Neuronal stem cell (in vitro differentiated cells): ENCODE data around the gene CELF1.

Experiments used
- DNase-seq: peaks from one replicate; pipeline ENCODE4 v3.0.0-alpha.2; 2013; ENCODE audit warnings: low spot score
- H2AFZ ChIP-seq: one replicate; pipeline ENCODE4 v1.6.1; 2013; ENCODE audit warnings: mild to moderate bottlenecking, low read length, inconsistent platforms
- H2AK5ac ChIP-seq: 2 replicates; pipeline ENCODE4 v1.6.1; 2013; ENCODE audit warnings: low read depth, mild to moderate bottlenecking, inconsistent platforms, low read length, moderate library complexity, mixed read lengths
- H2BK120ac ChIP-seq: 2 replicates; pipeline ENCODE4 v1.6.1; 2013; ENCODE audit warnings: low read depth, mild to moderate bottlenecking, inconsistent platforms, low read length, moderate library complexity, mixed read lengths
- H2BK12ac ChIP-seq: one replicate; pipeline ENCODE4 v1.6.1; 2013; ENCODE audit warnings: low read length, inconsistent platforms
- H2BK15ac ChIP-seq: 2 replicates; pipeline ENCODE4 v1.6.1; 2013; ENCODE audit warnings: mild to moderate bottlenecking, low read length, inconsistent platforms, mixed read lengths
- H2BK5ac ChIP-seq: one replicate; pipeline ENCODE4 v1.6.1; 2013; ENCODE audit warnings: inconsistent platforms, mild to moderate bottlenecking, low read length, moderate library complexity
- H3K14ac ChIP-seq: one replicate; pipeline ENCODE4 v1.6.1; 2013; ENCODE audit warnings: low read length, inconsistent platforms
- H3K18ac ChIP-seq: 2 replicates; pipeline ENCODE4 v1.6.1; 2013; ENCODE audit warnings: low read length, inconsistent platforms
- H3K23ac ChIP-seq: 2 replicates; pipeline ENCODE4 v1.6.1; 2013; ENCODE audit warnings: low read depth, mild to moderate bottlenecking, mixed read lengths, low read length, inconsistent platforms; ENCODE audit not compliant: poor library complexity
- H3K27ac ChIP-seq: replicated peaks from 3 replicates; pipeline ENCODE4 v1.5.1; 2013; ENCODE audit warnings: low read length, inconsistent platforms
- H3K27me3 ChIP-seq, 3 experiments: 2 replicates each; pipeline ENCODE4 v1.6.1; 2013; ENCODE audit warnings: low read length in 3 of 3, mild to moderate bottlenecking in 2 of 3, inconsistent platforms in 1 of 3, low read depth in 1 of 3, mixed read lengths in 1 of 3, moderate library complexity in 1 of 3; ENCODE audit not compliant: control insufficient read depth in 3 of 3, insufficient read depth in 3 of 3
- H3K36me3 ChIP-seq, 2 donors: replicated peaks in 1 of 2; 2 replicates each; pipeline ENCODE4 v1.6.1; 2013; ENCODE audit warnings: low read length in 2 of 2; ENCODE audit not compliant: control insufficient read depth in 2 of 2, insufficient read depth in 2 of 2
- H3K4ac ChIP-seq: 2 replicates; pipeline ENCODE4 v1.6.1; 2013; ENCODE audit warnings: inconsistent platforms, mild to moderate bottlenecking, low read length, moderate library complexity
- H3K4me1 ChIP-seq, 2 donors: 1 replicate in 1 of 2; 2 replicates in 1 of 2; pipeline ENCODE4 v1.6.1; 2013; ENCODE audit warnings: low read length in 2 of 2, low read depth in 1 of 2; ENCODE audit not compliant: control insufficient read depth in 2 of 2, insufficient read depth in 1 of 2
- H3K4me2 ChIP-seq: one replicate; pipeline ENCODE4 v1.6.1; 2013; ENCODE audit warnings: mild to moderate bottlenecking, low read length, inconsistent platforms; ENCODE audit not compliant: insufficient read depth, poor library complexity, severe bottlenecking
- H3K4me3 ChIP-seq, 2 donors: 2 replicates each; pipeline ENCODE4 v1.5.1; 2013; ENCODE audit warnings: low read length in 2 of 2, mild to moderate bottlenecking in 2 of 2, inconsistent platforms in 1 of 2, moderate library complexity in 1 of 2
- H3K79me1 ChIP-seq: one replicate; pipeline ENCODE4 v1.6.1; 2013; ENCODE audit warnings: low read depth, mild to moderate bottlenecking, inconsistent platforms, low read length, moderate library complexity
- H3K9ac ChIP-seq: one replicate; pipeline ENCODE4 v1.6.1; 2013; ENCODE audit warnings: mild to moderate bottlenecking, low read depth, low read length, inconsistent platforms; ENCODE audit not compliant: poor library complexity
- H3K9me3 ChIP-seq, 2 donors: replicated peaks in 1 of 2; 2 replicates each; pipeline versions ENCODE3 to v1.6.1; 2013; ENCODE audit warnings: low read length in 2 of 2, mild to moderate bottlenecking in 2 of 2, inconsistent platforms in 1 of 2, low read depth in 1 of 2, mixed read lengths in 1 of 2, moderate library complexity in 1 of 2; ENCODE audit not compliant: control insufficient read depth in 2 of 2, insufficient read depth in 1 of 2
- H4K8ac ChIP-seq: one replicate; pipeline ENCODE4 v1.6.1; 2013; ENCODE audit warnings: low read depth, mild to moderate bottlenecking, inconsistent platforms, low read length, moderate library complexity
- H4K91ac ChIP-seq: one replicate; pipeline ENCODE4 v1.6.1; 2013; ENCODE audit warnings: low read length, low read depth, mild to moderate bottlenecking, inconsistent platforms; ENCODE audit not compliant: poor library complexity
- WGBS, 2 donors: extraction: QIAGEN DNeasy Blood & Tissue Kit; methylation state at CpG; one replicate each; pipeline ENCODE4 v1.1.7; 2013; ENCODE audit warnings: missing lambda C conversion rate in 2 of 2, mixed read lengths in 1 of 2; ENCODE audit not compliant: insufficient read length in 2 of 2, insufficient replicate concordance in 1 of 2; ENCODE audit errors: extremely low coverage in 2 of 2; 5-methylcytosine and 5-hydroxymethylcytosine counted together

CELF1 gene

GRCh38 chr11:47593934-47594855 is 41.3 kb upstream of the CELF1 start, which contains the start of gene C1QTNF4:
Gene C1QTNF4, minus strand, starts transcription at chr11:47594411. Its CDS starts 3,601 bp downstream, at chr11:47590810.
- H2BK15ac ChIP-seq, result peak within 1 kb of the TSS; percentile 67
- peak; percentile 31 for DNase-seq
- H4K8ac ChIP-seq, result no peak within 1 kb of the TSS
- peaks cover 2% of the 10 kb centered on the region for H3K79me1 ChIP-seq
- peaks cover 10 to 24% of the 10 kb centered on the region in 2 donors for H3K4me1 ChIP-seq
- H3K4me2 ChIP-seq, result peak within 1 kb of the TSS; percentile 97
- H2BK5ac ChIP-seq, result no peak within 1 kb of the TSS
- peak within 1 kb of the TSS; percentile 41 for H2BK12ac ChIP-seq
- peaks cover 0 to 21% (median 3%) of the 10 kb centered on the region in 3 experiments for H3K27me3 ChIP-seq
- H3K4me3 ChIP-seq, result peak within 1 kb of the TSS; percentile 57 to 81
- H3K14ac ChIP-seq, result peak within 1 kb of the TSS; percentile 38
- H2BK120ac ChIP-seq, result peak within 1 kb of the TSS; percentile 56
- H3K27ac ChIP-seq, result no peak within 1 kb of the TSS
- H2AK5ac ChIP-seq, result peak within 1 kb of the TSS; percentile 59
- H3K4ac ChIP-seq, result no peak within 1 kb of the TSS
- peak within 1 kb of the TSS; percentile 80 for H3K23ac ChIP-seq
- no peaks in the 10 kb centered on the region for H3K36me3 ChIP-seq
- H2AFZ ChIP-seq, result peak within 1 kb of the TSS; percentile 95
- peak within 1 kb of the TSS; percentile 92 for H3K9ac ChIP-seq
- no peaks in the 10 kb centered on the region for H3K9me3 ChIP-seq
- H4K91ac ChIP-seq, result no peak within 1 kb of the TSS
- WGBS, 2 donors, result no CpG with 5 or more reads among the region's 48 CpGs
- H3K18ac ChIP-seq, result peak within 1 kb of the TSS; percentile 98

GRCh38 chr11:47593492-47593933 is 40.6 kb upstream of the CELF1 start:
- H3K79me1 ChIP-seq, result peaks cover 2% of the 10 kb centered on the region
- H2AFZ ChIP-seq, result peak overlapping the region; percentile 95
- H3K27ac ChIP-seq, result no peak overlapping the region
- peak overlapping the region; percentile 67 for H2BK15ac ChIP-seq
- H3K4me3 ChIP-seq, result peak overlapping the region; percentile 57 to 81
- peak overlapping the region; percentile 25 for H3K14ac ChIP-seq
- no peak overlapping the region for H3K23ac ChIP-seq
- no peak overlapping the region for H2BK5ac ChIP-seq
- H3K27me3 ChIP-seq, result peaks cover 0 to 21% (median 3%) of the 10 kb centered on the region in 3 experiments
- H2AK5ac ChIP-seq, result no peak overlapping the region
- no peak overlapping the region for H2BK120ac ChIP-seq
- H3K9ac ChIP-seq, result peak overlapping the region; percentile 68
- H3K4me1 ChIP-seq, result peaks cover 10 to 24% of the 10 kb centered on the region in 2 donors
- no peaks in the 10 kb centered on the region for H3K9me3 ChIP-seq
- no peak for DNase-seq
- no peak overlapping the region for H3K4ac ChIP-seq
- H3K36me3 ChIP-seq, result no peaks in the 10 kb centered on the region
- peak overlapping the region; percentile 97 for H3K4me2 ChIP-seq
- no CpG with 5 or more reads among the region's 6 CpGs for WGBS, 2 donors
- H4K91ac ChIP-seq, result no peak overlapping the region
- H2BK12ac ChIP-seq, result no peak overlapping the region
- peak overlapping the region; percentile 98 for H3K18ac ChIP-seq
- no peak overlapping the region for H4K8ac ChIP-seq

- H3K9me3 ChIP-seq, result no peaks in the 10 kb centered on the region
- H2BK12ac ChIP-seq, result no peak overlapping the region
- no peak overlapping the region for H2BK5ac ChIP-seq
- no peak overlapping the region for H3K9ac ChIP-seq
- H3K23ac ChIP-seq, result no peak overlapping the region
- no peak for DNase-seq
- peaks cover 2% of the 10 kb centered on the region for H3K79me1 ChIP-seq
- no peak overlapping the region for H4K91ac ChIP-seq
- H3K18ac ChIP-seq, result no peak overlapping the region
- H3K4me1 ChIP-seq, result peaks cover 11 to 26% of the 10 kb centered on the region in 2 donors
- peaks cover 0 to 21% (median 3%) of the 10 kb centered on the region in 3 experiments for H3K27me3 ChIP-seq
- no peak overlapping the region for H2BK120ac ChIP-seq
- H3K4me3 ChIP-seq, result no peak overlapping the region
- no peak overlapping the region for H2AK5ac ChIP-seq
- no peak overlapping the region for H3K4ac ChIP-seq
- no peak overlapping the region for H4K8ac ChIP-seq
- no peak overlapping the region for H3K4me2 ChIP-seq
- no peak overlapping the region for H3K27ac ChIP-seq
- no peak overlapping the region for H2BK15ac ChIP-seq
- WGBS, 2 donors, result no CpG with 5 or more reads among the region's 2 CpGs
- H3K36me3 ChIP-seq, result no peaks in the 10 kb centered on the region
- no peak overlapping the region for H3K14ac ChIP-seq
- H2AFZ ChIP-seq, result no peak overlapping the region
Observed at GRCh38 chr11:47592970-47593369, 40.0 kb upstream of the CELF1 start.

GRCh38 chr11:47592251-47592650 is 39.3 kb upstream of the CELF1 start:
- peaks cover 0 to 21% (median 3%) of the 10 kb centered on the region in 3 experiments for H3K27me3 ChIP-seq
- H3K79me1 ChIP-seq, result peaks cover 2% of the 10 kb centered on the region

More at GRCh38 chr11:47592251-47592650, 39.3 kb upstream of the CELF1 start:
- H3K27ac ChIP-seq, result no peak overlapping the region
- no peak overlapping the region for H3K9ac ChIP-seq
- H4K91ac ChIP-seq, result no peak overlapping the region
- H3K4me2 ChIP-seq, result no peak overlapping the region
- H3K36me3 ChIP-seq, result no peaks in the 10 kb centered on the region
- H2AK5ac ChIP-seq, result no peak overlapping the region
- H2BK120ac ChIP-seq, result no peak overlapping the region
- peak overlapping the region; percentile 81 for H2AFZ ChIP-seq
- H3K23ac ChIP-seq, result no peak overlapping the region
- H3K14ac ChIP-seq, result no peak overlapping the region
- H2BK5ac ChIP-seq, result no peak overlapping the region
- H3K9me3 ChIP-seq, result no peaks in the 10 kb centered on the region
- H2BK15ac ChIP-seq, result no peak overlapping the region
- H2BK12ac ChIP-seq, result no peak overlapping the region
- no peak overlapping the region for H3K18ac ChIP-seq
- peaks cover 11 to 26% of the 10 kb centered on the region in 2 donors for H3K4me1 ChIP-seq
- H3K4ac ChIP-seq, result no peak overlapping the region
- no peak overlapping the region for H3K4me3 ChIP-seq
- H4K8ac ChIP-seq, result no peak overlapping the region
- no CpG with 5 or more reads among the region's 4 CpGs for WGBS, 2 donors
- DNase-seq, result no peak
